RPMI8226 (cell line): ENCODE results near the gene NEO1.
A peak's percentile ranks its signal among the peaks of the same experiment; 100 is the strongest.
"Not testable (repeated sequence)": the region's sequence is repeated elsewhere in the genome, so short reads cannot be mapped to it uniquely, and the experiment has no call there.

ENCODE experiments used
- DNase-seq: peaks from one replicate; pipeline ENCODE4 v3.0.0-alpha.2; 2015

Gene NEO1

DNA sequence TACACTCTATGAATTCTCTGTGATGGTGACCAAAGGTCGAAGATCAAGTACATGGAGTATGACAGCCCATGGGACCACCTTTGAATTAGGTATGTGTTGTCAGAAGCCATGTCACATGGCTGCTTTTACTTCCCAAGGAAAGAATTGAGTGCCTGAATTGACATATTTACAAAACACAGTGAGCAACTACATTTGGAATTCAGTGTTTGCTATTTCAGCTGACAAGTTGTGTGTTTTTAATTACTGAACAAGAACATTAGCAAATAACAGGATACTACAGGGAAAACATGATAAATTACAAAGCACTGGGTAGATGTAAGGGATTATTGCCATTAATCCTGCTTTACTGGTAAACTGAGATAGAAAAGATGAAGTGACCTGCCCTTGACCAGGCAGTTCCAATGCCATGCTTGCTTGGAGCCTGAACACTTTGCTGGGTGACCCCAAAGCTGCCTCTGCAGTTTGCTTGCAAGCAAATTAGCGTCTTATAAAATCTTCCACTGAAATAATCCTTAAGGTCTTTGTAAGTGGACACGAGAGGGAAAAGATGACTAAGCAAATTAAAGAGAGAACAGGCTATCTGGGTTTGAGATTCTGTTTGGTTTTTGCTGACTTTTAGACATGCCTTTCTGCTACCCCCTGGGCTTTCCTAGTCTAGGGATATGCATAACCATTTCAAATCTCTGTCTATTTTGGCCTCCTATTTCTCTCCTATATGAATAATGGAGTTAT is 218.3 kb downstream of the NEO1 start:
- no peak for DNase-seq

DNA sequence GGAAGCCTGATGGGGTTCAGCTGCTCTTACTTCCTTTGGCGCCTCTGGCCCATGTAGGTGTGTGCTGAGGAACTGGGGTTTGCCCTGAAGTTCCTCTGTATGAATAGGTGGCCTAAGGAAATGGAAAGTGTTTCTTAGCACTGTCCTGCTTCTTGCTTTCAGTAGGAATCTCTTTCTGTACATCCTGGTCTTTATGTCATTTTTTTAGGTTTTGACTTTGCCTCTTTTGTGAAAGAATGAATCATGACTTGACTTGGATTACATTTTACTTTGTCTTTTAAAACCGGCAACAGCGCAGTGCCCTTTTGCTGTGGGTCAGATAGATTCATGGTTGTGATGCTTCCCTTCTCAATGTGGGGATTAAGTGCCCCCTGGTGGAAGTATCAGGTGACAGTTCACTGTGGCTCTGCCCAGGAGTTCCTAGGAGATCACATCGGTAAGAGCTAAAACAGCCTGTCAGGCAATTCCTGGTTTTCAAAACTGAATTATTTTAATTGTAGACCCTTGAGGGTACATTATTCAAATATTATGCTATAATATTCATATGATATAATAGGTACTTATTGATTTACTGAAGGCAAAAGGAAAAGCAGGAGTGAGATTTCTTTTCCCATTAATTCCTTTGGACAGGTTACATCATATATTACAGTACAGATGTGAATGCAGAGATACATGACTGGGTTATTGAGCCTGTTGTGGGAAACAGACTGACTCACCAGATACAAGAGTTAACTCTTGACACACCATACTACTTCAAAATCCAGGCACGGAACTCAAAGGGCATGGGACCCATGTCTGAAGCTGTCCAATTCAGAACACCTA is 221.1 kb downstream of the NEO1 start:
- peak; percentile 69 for DNase-seq

DNA sequence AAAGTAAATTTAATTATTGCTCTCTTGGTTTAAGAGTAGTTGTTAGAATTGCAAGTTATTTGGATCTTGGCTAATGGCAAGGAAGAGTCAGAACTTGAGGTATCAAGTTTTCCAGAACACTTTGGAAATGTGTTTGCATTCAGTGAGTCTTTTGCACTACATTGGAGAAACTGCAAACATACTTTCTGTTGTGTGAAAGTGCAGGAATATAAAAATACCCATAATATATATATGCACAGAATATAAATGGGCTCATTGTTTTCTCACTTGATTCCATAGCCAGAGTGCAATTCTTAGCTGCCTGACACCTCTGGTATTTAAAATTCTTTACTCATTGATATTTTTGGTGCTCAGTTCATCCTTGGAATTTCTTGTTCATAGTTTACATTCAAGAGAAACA is 223.6 kb downstream of the NEO1 start:
- no peak for DNase-seq

DNA sequence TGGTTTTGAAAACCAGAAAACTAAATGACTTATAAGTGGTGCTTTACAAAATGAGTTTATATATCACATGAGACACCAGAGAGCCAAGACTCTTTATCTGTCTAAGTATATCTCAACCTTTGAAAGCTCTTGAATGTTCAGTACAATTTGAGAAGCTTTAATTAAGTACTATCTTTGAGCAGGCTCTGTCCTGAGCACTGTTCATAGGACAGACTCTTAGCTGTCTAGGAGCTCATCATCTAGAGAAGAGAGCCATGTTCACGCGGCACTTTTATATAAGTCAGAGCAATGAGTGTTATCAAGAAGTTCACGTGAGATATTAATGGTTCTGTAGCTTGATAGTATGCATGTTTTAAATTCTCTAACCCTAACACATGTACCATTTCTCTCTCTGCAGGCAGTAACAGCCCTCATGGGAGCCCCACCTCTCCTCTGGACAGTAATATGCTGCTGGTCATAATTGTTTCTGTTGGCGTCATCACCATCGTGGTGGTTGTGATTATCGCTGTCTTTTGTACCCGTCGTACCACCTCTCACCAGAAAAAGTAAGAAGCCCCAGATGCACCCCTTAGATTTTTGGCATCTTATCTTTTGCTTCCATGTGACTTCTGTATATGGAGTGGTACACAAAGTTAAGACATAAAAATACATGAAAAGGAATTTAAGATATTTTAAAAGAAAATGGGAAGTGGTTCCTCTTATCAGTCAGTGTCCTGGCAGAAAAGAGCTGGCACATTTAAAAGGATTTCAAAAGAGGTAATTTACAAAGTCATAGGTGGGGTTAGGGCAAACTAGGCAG is 230.5 kb downstream of the NEO1 start:
- DNase-seq = no peak

DNA sequence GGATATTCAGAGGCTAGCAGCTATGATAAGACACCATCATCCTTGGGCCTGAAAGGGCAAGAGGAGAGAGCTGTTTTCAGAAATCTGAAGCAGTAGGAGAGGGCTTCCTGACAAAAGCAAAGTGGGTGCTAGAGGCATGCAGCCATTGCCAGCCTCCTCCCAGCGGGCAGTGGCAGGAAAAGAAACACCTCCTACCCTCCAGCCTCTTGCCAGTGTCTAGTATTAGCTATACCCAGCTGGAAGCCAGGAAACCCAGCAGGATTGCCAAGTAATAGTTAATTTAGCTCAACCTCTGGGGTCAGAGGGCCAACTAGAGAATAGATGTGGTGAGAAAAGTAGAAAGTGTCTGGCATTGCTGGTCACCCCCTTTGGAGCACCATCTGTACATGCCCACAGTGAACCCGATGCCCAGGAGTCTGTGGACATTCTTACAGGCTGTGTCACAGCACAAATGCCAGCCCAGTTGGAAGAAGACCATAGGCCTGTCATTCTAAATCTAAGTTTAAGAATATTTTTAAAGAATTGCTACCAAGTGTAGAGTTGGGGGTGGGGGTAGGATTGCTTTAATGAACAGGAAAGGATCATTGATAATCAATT is 231.2 kb downstream of the NEO1 start:
- DNase-seq = no peak

DNA sequence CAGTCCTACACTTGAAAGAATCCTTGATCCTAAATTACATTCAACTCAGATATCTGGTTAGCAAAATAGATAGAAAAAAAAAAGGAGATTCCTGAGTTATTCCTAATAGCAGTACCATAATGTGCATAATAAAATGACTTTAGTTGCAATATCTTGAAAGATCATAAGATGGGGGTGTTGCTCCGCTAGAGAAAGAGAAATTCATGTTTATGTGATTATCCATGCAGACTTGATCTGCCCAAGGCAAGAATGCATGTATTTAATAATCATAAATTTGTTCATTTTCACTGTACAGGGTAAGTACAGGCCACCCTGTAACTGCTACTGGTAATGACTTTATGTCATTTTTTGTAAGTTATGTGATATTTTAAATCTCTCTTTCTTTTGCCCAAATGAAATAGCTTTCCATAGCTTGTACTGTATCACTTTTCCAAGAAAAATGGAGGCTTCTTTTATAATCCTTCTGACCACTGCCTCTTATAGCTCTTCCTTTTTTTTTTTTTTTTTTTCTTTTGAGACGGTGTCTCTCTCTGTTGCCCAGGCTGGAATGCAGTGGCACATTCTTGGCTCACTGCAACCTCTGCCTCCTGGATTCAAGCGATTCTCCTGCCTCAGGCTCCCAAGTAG is 231.9 kb downstream of the NEO1 start:
- no peak for DNase-seq

DNA sequence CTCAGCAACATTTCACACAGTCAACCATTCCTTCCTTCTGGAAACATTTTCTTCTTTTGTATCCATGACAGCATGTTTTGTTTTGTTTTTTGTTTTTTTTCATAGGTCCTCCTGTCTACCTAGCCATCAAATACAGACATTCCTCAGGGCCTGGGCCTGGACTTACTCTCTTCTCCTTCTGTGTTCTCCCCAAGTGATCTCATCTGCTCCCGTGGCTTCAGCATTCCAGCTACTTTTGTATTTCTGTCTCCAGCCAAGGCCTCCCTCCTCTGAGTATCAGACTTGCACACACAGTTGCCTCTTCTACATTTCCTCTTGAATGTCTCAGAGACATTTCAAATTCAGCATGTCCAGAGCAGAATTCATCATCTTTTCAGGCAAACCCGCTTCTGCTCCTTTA is 234.0 kb downstream of the NEO1 start:
- no peak for DNase-seq

DNA sequence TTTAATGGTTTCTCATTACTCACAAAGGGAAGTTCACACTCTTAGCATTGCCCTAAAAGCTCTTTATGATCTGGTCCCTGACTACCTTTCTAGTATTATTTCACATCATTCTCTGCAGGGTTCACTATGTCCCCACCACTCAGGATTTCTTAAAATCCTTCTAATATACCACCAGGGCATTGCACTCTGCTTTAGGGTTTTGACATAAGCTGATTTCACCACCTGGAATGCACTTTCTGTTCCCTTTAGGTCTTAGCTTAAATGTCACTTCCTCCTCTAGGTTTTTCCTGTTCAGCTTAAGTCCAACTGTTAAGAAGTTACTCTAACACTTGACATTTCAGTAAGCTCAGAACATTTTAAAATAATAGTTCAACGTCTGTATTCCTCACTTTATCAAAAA is 234.8 kb downstream of the NEO1 start:
- DNase-seq = peak; percentile 41

DNA sequence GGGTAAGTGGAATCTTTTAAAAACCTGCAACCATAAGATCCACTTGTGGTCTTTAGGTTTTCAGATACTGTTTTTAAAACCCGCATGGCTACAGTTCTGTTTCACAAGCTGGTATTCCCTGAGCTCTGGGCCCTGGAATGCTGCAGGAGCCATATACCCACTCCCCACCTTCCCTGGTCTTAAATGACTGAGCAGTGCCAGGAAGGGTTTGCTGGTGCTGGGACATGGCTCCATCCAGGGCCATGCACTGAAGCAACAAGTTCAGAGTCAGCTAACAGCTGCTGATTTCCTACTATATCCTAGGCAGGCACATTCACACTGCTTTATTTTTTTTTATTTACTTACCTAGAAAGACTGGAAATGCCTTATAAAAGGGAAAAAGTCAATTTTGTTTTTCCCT is 239.2 kb downstream of the NEO1 start:
- no peak for DNase-seq

DNA sequence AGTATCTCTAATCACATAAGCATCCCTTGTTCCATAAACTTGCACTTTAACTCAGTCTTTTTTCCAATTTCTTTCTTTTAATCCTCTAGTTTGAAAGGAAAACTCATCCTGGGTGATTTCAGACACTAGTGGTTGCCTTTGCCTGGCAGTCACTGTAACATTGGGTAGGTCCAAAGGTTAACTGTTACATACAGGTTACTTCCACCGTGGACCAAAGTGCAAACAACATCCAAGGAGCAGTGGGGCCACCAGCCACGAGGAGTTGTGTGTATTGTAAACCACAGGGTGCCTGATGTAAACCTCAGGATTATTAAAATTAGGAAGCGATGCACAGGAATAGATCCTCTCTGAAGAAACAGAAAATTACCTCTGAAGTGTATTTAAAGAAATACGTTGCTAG is 241.5 kb downstream of the NEO1 start:
- DNase-seq = no peak

DNA sequence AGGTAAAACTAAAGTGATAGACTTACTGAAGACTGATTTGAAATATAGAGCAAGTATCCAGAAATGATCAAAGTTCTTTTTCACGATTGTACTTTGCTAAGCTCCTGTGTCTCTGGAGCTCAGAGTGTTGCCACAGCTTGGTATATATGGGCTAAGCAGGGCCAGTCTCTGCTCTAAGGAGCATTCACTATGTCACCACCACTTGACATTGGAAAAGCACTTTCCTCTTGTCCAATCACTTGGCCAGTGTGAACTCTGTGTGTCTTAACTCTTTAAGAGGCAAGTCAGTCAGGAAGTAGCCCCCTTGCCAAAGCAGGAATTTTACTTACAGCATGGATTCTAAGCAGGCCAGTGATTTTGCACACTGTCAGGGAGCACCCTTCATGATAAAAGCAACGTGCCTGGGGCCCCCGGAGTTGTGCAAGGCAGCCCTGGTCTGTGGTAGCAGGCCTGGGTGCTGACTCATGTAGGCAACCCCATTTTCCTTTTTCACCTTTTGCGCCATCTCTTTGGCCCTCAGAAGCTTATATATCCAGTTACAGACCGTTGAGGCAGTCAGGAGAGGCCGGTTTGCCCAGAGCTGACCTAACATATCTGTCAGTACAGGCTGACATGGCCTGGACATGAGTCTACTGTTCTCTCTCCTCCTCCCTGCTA is 243.5 kb downstream of the NEO1 start:
- DNase-seq = no peak

DNA sequence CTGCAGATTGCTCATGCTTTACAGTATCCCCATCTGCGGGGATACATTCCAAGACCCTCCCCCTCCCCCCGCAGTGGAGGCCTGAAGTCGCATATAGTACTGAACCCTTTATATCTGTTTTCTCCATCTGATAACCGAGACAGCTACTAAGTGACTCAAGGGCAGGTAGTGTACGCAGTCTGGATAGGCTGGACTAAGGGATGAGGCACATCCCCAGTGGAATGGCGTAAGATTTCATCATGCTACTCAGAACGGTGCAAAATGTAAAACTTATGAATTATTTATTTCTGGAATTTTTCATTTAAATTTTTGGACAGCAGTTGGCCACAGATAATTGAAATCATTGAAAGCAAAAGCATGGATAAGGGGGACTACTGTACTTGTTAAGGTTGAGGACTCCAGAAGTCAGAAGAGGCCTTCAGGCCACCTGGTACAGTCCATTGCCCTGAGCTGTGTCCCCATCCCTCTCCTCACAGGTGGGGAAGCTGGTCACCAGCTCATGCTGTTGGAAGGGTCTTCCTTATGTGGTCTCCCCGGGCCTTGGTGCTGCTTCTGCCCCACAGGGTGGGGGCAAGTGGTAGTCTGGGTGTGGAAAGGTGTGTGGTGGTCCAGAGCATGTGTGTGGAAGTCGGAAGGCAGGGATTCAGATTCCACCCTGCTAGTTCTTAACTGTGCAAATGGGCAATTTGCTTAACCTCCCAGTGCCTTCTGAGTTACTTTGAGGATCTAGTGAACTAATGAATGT is 244.5 kb downstream of the NEO1 start:
- DNase-seq = no peak

DNA sequence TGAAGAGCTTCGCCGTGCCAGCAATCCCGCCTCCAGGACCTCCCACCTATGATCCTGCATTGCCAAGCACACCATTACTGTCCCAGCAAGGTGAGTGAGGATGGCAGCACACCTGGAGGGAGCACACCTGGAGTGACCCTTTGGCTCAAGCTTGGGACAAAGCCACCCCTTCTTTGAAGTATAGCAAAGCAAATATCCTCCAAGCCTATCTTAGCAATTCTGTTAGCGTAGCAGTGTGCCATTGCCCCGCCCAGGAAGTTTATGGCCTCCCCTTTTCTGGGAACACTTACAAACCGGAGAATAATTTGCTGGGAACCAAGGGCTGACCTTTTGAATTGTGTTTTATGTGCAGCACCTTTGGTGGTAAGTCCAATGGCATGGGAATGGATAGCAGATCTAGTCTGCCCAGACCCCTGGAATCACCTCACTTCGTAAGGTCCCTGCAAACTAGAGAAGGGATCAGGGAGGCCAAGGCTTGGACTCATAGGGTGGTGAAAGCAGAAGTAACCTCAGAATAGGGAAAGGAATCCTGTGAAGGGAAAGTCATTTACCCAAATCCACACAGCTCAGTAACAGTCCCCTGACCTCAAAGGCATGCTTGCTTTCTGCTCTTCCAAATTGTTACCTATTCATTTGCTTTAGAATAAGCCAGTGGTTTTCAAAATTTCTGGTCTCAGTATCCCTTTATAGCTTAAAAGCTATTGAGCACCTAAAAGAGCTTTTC is 246.4 kb downstream of the NEO1 start:
- no peak for DNase-seq

DNA sequence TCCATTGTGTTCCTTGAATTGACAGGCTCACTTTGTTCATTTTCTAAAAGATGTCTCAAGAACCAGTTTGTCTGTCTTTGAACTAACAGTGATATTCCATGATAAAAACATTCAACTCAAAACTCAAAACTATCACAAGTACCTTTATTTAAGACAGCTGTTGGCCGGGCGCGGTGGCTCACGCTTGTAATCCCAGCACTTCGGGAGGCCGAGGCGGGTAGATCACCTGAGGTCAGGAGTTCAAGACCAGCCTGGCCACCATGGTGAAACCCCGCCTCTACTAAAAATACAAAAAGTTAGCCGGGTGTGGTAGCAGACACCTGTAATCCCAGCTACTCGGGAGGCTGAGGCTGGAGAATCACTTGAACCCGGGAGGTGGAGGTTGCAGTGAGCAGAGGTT is 248.0 kb downstream of the NEO1 start:
- DNase-seq = not testable (repeated sequence)

DNA sequence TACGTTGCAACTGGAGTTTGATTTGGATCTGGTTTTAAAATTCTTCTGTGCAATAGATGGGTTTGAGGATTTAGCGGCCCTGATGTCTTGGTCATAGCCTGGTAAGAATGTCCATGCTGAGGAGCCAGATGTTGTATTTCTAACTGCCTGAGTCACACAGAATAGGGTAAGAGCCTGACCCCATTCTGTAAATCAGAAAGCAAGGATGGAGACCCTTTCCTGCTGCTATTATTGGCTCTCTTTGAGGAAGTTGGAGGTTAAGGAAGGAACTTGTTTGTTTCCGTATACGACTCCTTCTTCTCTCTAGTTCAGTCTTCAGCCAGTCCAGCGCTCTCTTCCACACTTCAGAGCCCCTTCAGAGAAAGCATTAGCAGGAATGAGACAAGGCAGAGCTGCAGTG is 251.4 kb downstream of the NEO1 start:
- no peak for DNase-seq

DNA sequence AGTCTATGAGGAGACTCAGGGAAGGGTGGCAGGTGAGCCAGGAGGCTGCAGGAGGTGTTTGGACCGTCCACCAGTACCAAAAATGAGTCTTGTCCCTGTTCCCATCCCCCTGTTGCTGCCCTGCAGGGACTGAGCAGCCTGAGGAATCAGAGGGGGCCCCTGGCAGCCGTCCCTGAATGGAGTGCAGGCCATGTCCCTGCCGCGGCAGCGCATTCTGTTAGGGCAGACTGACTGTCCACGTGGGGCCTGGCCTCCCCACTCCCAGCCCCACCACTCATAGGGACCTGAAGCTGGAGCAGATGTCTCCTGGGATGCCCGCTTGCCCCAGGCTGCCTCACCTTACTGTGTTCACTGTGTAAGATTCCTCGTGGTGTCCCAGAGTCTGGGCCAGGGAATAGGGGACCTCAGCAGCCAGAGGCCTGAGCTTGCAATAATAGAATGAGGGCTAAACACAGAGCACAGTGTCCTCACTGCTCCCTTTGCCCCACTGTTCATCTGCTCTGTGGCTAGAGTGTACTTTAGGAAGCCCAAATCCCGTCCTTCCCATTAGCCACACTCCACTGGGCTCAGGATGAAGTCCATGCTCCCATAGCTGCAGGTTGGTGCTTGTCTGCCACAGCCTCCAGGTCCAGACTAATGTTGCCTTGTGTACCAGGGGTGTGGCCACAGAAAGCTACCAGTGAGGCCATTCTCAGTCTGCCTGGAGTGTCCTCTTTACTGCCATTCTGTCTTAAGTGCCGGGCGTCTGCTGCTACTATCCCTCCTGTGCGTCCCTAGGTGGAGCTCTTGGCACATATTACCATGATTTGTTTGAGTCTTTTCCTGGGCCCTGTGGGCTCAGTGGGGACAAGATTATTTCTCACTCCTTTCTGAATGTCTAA is 253.3 kb downstream of the NEO1 start:
- peak; percentile 74 for DNase-seq

DNA sequence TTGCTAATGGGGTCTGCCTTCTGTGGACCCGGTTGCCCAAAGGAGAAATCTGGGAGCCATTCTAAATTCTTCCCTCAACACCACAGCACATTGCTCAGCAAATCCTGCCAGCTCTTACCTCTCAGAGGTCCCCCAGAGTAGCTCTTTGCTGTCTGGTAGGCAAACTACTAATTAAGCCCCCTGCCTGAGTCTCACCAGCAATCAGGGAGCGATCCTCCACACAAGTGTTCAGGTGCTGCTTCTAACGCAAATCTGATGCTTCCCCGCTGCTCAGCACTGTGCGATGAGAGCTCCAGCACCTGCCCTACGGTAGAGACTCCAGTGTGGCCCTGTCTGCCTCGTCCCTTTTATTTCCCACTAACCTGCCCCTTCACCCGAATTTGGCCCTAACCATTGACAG is 256.0 kb downstream of the NEO1 start:
- DNase-seq = no peak

DNA sequence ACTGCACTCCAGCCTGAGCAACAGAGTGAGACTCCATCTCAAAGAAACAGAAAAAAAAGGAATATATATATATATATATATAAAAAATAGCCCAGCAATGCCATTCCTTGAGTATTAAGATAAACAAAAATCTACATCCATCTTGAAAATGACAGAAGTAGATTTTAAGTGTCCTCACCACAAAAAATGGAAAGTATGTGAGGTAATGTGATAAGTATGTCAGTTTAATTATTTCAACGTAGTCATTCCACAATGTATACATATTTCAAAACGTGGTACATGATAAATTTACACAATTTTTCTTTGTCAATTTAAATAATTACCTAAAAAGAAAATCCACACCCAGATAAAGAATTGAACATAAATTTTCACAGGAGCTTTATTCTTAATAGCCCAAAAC is 261.6 kb downstream of the NEO1 start:
- no peak for DNase-seq

DNA sequence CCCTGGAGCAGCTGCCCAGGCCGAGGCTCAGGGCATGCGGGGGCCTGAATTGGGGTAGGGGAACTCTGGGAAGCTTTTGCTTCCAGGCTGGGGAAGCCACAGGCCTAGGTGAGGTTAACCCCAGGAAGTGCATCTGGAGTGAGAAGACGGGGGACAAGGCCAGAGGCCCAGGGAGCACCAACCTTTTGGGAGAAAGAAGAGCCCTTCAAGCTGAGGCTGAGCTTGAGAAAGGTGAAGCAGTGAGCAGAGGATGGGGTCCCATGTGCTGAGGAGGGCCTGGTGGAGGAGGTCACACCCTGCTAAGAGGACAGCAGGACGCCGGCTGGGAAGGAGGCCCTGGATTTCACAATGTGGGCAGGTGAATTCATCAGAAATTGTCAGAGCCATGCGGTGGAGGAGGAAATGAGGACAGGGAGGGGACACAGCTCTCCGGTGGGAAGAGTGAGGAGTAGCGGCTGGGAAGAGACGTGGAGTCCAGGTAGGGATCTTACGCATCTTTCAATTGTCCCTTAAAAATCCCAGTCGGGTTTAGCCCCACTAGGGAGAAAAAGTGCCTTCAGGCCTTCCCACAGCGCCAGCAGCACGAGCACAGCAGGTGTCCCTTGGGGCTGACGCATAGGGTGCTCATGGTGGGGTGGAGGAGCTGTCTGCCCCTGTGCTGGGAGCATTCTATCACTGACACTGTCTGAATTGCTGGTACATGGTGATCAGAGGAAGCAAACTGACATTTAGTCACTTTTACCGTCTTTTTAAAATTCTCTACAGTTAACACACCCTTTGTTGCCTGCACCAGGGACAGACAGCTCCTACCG is 265.6 kb downstream of the NEO1 start:
- DNase-seq = no peak
